HepG2 (cell line): ENCODE measurements around the gene MDM4. TPM values are rescaled to one million over a fixed set of nuclear protein-coding genes. Genes with fewer than 3 reads are reported as not detected.

Source experiments
- ATAC-seq: fragments of 200-7000 bp; cut with Tn5 transposase; 3 replicates; pipeline ENCODE4 v1.9.1; 2020; ENCODE audit warnings: mild to moderate bottlenecking, moderate library complexity
- BruUV-seq: library from RNA; stranded (reverse); fragments of 400-500 nt; replicated peaks from 2 replicates; lab custom pipeline; 2021; lab: Mats Ljungman, UMichigan
- CTCF ChIA-PET: fragments of 300-600 bp; formaldehyde crosslinking; extraction: SDS; loops from one replicate; lab custom pipeline; 2021; ENCODE audit warnings: low total read pairs, inconsistent platforms, low intra/inter-chr PET ratio; lab: Yijun Ruan, JAX
- POLR2A ChIA-PET: fragments of 350-600 bp; sonication (Branson Sonifier 250); formaldehyde crosslinking; loops from one replicate; lab custom pipeline; 2020; ENCODE audit warnings: antibody characterized with exemption, inconsistent platforms; lab: Yijun Ruan, JAX
- DNase-seq: peaks from one replicate; pipeline ENCODE4 v3.0.0-alpha.2; 2015; ENCODE audit warnings: low spot score
- FAIRE-seq: peaks from 3 replicates; lab custom pipeline; 2011; peaks lifted over from hg19 to GRCh38; lab: Jason Lieb, UNC
- H2AFZ ChIP-seq: one replicate; pipeline ENCODE4 v1.6.1; 2011; ENCODE audit warnings: low read length, inconsistent platforms
- H3K27ac ChIP-seq: fragments of 300-600 bp; 3 replicates; pipeline ENCODE4 v1.8.0; 2011; ENCODE audit warnings: mixed run types, mild to moderate bottlenecking, mixed read lengths, low read length, inconsistent platforms; ENCODE audit not compliant: insufficient read depth; ENCODE audit errors: extremely low read length
- H3K27me3 ChIP-seq, 2 experiments: fragments of 200-600 bp in 1 of 2; 2 replicates in 1 of 2; 3 replicates in 1 of 2; pipeline versions ENCODE4 v1.6.0 to v1.8.0; 2011; ENCODE audit warnings: low read length in 2 of 2, mild to moderate bottlenecking in 2 of 2, moderate library complexity in 2 of 2, inconsistent platforms in 1 of 2; ENCODE audit not compliant: insufficient read depth in 2 of 2, control insufficient read depth in 1 of 2
- H3K36me3 ChIP-seq, 2 experiments: fragments of 200-600 bp in 1 of 2; replicated peaks in 1 of 2; 2 replicates in 1 of 2; 3 replicates in 1 of 2; pipeline versions ENCODE4 v1.5.1 to v1.8.0; 2011; ENCODE audit warnings: low read length in 2 of 2, inconsistent platforms in 1 of 2; ENCODE audit not compliant: insufficient read depth in 2 of 2, control insufficient read depth in 1 of 2
- H3K4me1 ChIP-seq: 2 replicates; pipeline ENCODE4 v1.5.1; 2012; ENCODE audit warnings: low read length, inconsistent platforms; ENCODE audit not compliant: insufficient read depth
- H3K4me2 ChIP-seq: 2 replicates; pipeline ENCODE4 v1.6.0; 2011; ENCODE audit warnings: low read depth, low read length, inconsistent platforms
- H3K4me3 ChIP-seq, 3 experiments: fragments of 200-600 bp in 1 of 3; sonication (generic), shearing (Covaris generic) in 1 of 3; replicated peaks in 1 of 3; 2 replicates each; pipeline ENCODE4 v1.5.1; 2011 to 2016; ENCODE audit warnings: low read length in 3 of 3, inconsistent platforms in 2 of 3, low read depth in 2 of 3, mild to moderate bottlenecking in 2 of 3, control low read depth in 1 of 3, mixed read lengths in 1 of 3; ENCODE audit not compliant: insufficient read depth in 1 of 3
- H3K79me2 ChIP-seq: one replicate; pipeline ENCODE4 v1.6.1; 2011; ENCODE audit warnings: low read length, inconsistent platforms; ENCODE audit not compliant: insufficient read depth
- H3K9ac ChIP-seq: 2 replicates; pipeline ENCODE4 v1.6.0; 2011; ENCODE audit warnings: mild to moderate bottlenecking, low read depth, low read length, inconsistent platforms; ENCODE audit not compliant: insufficient read depth
- H3K9me3 ChIP-seq: 2 replicates; pipeline ENCODE4 v1.5.1; 2012; ENCODE audit warnings: mild to moderate bottlenecking, low read length
- H4K20me1 ChIP-seq: 2 replicates; pipeline ENCODE4 v1.6.0; 2011; ENCODE audit warnings: inconsistent platforms, mild to moderate bottlenecking, low read length, moderate library complexity; ENCODE audit not compliant: insufficient read depth
- KAT2B ChIP-seq: fragments of 150-350 bp; IDR thresholded peaks from 2 replicates; pipeline ENCODE4 v1.6.1; 2014; ENCODE audit warnings: low read depth, low read length, borderline replicate concordance
- MTA3 ChIP-seq: sonication (generic); formaldehyde crosslinking; IDR thresholded peaks from 2 replicates; pipeline ENCODE4 v1.4.0; 2020; ENCODE audit warnings: missing genetic modification reagents
- NFATC3 ChIP-seq: sonication (generic); formaldehyde crosslinking; IDR thresholded peaks from 2 replicates; pipeline ENCODE4 v1.5.1; 2020; ENCODE audit warnings: mild to moderate bottlenecking, missing genetic modification reagents
- NFKBIZ ChIP-seq: IDR thresholded peaks from 2 replicates; pipeline ENCODE4 v1.6.1; 2018; ENCODE audit warnings: missing genetic modification reagents, missing compliant biosample characterization
- TOE1 ChIP-seq: sonication (generic); formaldehyde crosslinking; IDR thresholded peaks from 2 replicates; pipeline ENCODE4 v1.4.0; 2020; ENCODE audit warnings: mild to moderate bottlenecking, missing genetic modification reagents
- ZNF709 ChIP-seq: sonication (generic); formaldehyde crosslinking; IDR thresholded peaks from 2 replicates; pipeline ENCODE4 v1.5.0; 2020; ENCODE audit warnings: mild to moderate bottlenecking, missing genetic modification reagents
- WGBS: methylation state at CpG from one replicate; pipeline ENCODE4 v1.1.6; 2017; ENCODE audit warnings: low lambda C conversion rate; 5-methylcytosine and 5-hydroxymethylcytosine counted together
- in situ Hi-C: cut with HindIII; loops from 2 replicates; pipeline ENCODE4 v1.10.0; 2017; ENCODE audit warnings: low pct_unique_long_range_greater_than_20kb; ENCODE audit not compliant: extremely low pct_ligation_motif_present
- intact Hi-C: fragments of 100-400 bp; cut with micrococcal nuclease; formaldehyde crosslinking; loops from one replicate; pipeline ENCODE4 v1.10.0; 2022; ENCODE audit not compliant: unreplicated experiment
- polyA plus RNA-seq, 8 experiments: library from polyadenylated mRNA; depleted of rRNA in 3 of 8; stranded (reverse) in 7 of 8; unstranded in 1 of 8; fragments of >200 nt; fragmentation: Illumina TruSeq in 4 of 8; extraction: Trizol in 4 of 8; gene quantifications; 2 replicates each; pipeline versions ENCODE4 v1.2.1 to v1.2.3, GENCODE V29; 2011 to 2016; ENCODE audit warnings: low read depth in 4 of 8, missing spikeins in 1 of 8, mixed read lengths in 1 of 8; ENCODE audit not compliant: insufficient read depth in 1 of 8
- total RNA-seq, 5 experiments: library from RNA; depleted of rRNA; stranded (reverse); fragments of >200 nt; fragmentation: Illumina TruSeq; extraction: Trizol; gene quantifications; 2 replicates each; pipeline ENCODE4 v1.2.3, GENCODE V29; 2016; ENCODE audit warnings: low read depth in 1 of 5
- TF ChIP-seq, protein P1 (sequence below): IDR thresholded peaks from 2 replicates; pipeline ENCODE4 v1.6.1; 2016
- TF ChIP-seq, protein P2 (sequence below): sonication (generic); formaldehyde crosslinking; IDR thresholded peaks from 2 replicates; pipeline ENCODE4 v1.4.0; 2020; ENCODE audit warnings: mild to moderate bottlenecking, missing genetic modification reagents
- TF ChIP-seq, protein P3 (sequence below): sonication (generic); formaldehyde crosslinking; IDR thresholded peaks from 2 replicates; pipeline ENCODE4 v1.9.0; 2022; ENCODE audit warnings: low read depth, missing genetic modification reagents
- TF ChIP-seq, protein P4 (sequence below): sonication (generic); formaldehyde crosslinking; IDR thresholded peaks from 2 replicates; pipeline ENCODE4 v1.5.1; 2020; ENCODE audit warnings: missing genetic modification reagents, mild to moderate bottlenecking, borderline replicate concordance
- TF ChIP-seq, protein P5 (sequence below): sonication (generic); formaldehyde crosslinking; IDR thresholded peaks from 2 replicates; pipeline ENCODE4 v1.5.0; 2020; ENCODE audit warnings: missing genetic modification reagents
- TF ChIP-seq, protein P6 (sequence below): sonication (generic); formaldehyde crosslinking; IDR thresholded peaks from 2 replicates; pipeline ENCODE4 v1.8.0; 2022; ENCODE audit warnings: mild to moderate bottlenecking, missing genetic modification reagents, borderline replicate concordance

MDM4 gene
- total and polyA plus RNA-seq, 2 of the 13 experiments (the other 11 are each of a cell fraction or from before 2014, with no cell fraction given): 14.9 to 19.0 TPM

DNA sequence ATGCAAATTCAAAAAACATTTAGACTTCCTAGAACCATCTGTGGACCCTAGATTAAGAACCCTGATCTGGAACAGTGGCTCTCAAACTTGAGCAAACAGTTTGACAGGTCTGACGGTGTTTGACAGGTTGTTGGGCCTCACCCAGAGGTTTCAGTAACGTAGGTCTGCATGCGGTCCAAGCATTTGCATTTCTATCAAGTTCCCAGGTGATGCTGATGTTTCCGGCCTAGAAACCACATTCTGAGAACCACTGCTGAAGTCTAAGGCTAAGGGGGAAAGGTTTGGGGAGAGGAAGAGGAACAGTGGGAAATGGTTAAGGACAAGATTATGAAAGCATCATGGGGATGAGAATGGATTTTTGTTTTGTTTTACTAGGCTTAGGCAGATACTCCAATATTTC lies 48.6 kb downstream of the MDM4 start:
- FAIRE-seq: no peak
- no peak for ATAC-seq
- BruUV-seq: no TSS peak
- Histone ChIP-seq H3K36me3 (no peaks in the 10 kb centered on the region), H3K4me1 (no peaks in the 10 kb centered on the region), H3K27ac (no peak overlapping the region), H3K9ac (no peak overlapping the region), H3K4me2 (no peak overlapping the region), H3K27me3 (no peaks in the 10 kb centered on the region), H3K9me3 (no peaks in the 10 kb centered on the region), H4K20me1 (no peaks in the 10 kb centered on the region), H3K4me3 (no peak overlapping the region), H3K79me2 (no peaks in the 10 kb centered on the region), H2AFZ (no peak overlapping the region)
- ChIA-PET POLR2A (no interaction called here), CTCF (interaction anchor here (2.3 to 2.4 kb wide), 2 partner anchors 199 to 242 kb away, joined by 27 to 41 read pairs; no protein-coding TSS in a partner anchor)
- intact Hi-C loops (no loop called here), in situ Hi-C loops (loop anchor here (5.0 to 10.0 kb wide), 2 partner anchors 197 to 240 kb away; no protein-coding TSS in a partner anchor)
- TF ChIP-seq KAT2B (no peak), ZNF709 (CRISPR knock-in tag) (no peak), TOE1 (no peak), NFATC3 (no peak), NFKBIZ (CRISPR knock-in tag) (no peak), MTA3 (CRISPR knock-in tag) (no peak)
- TF ChIP-seq, protein P1, sequence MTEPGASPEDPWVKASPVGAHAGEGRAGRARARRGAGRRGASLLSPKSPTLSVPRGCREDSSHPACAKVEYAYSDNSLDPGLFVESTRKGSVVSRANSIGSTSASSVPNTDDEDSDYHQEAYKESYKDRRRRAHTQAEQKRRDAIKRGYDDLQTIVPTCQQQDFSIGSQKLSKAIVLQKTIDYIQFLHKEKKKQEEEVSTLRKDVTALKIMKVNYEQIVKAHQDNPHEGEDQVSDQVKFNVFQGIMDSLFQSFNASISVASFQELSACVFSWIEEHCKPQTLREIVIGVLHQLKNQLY (CRISPR knock-in tag): no peak
- TF ChIP-seq, protein P2, sequence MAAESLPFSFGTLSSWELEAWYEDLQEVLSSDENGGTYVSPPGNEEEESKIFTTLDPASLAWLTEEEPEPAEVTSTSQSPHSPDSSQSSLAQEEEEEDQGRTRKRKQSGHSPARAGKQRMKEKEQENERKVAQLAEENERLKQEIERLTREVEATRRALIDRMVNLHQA (CRISPR knock-in tag): no peak
- TF ChIP-seq, protein P3, sequence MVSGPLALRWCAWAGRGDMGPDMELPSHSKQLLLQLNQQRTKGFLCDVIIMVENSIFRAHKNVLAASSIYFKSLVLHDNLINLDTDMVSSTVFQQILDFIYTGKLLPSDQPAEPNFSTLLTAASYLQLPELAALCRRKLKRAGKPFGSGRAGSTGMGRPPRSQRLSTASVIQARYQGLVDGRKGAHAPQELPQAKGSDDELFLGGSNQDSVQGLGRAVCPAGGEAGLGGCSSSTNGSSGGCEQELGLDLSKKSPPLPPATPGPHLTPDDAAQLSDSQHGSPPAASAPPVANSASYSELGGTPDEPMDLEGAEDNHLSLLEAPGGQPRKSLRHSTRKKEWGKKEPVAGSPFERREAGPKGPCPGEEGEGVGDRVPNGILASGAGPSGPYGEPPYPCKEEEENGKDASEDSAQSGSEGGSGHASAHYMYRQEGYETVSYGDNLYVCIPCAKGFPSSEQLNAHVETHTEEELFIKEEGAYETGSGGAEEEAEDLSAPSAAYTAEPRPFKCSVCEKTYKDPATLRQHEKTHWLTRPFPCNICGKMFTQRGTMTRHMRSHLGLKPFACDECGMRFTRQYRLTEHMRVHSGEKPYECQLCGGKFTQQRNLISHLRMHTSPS (CRISPR knock-in tag): no peak
- TF ChIP-seq, protein P4, sequence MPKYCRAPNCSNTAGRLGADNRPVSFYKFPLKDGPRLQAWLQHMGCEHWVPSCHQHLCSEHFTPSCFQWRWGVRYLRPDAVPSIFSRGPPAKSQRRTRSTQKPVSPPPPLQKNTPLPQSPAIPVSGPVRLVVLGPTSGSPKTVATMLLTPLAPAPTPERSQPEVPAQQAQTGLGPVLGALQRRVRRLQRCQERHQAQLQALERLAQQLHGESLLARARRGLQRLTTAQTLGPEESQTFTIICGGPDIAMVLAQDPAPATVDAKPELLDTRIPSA (CRISPR knock-in tag): no peak
- TF ChIP-seq, protein P5, sequence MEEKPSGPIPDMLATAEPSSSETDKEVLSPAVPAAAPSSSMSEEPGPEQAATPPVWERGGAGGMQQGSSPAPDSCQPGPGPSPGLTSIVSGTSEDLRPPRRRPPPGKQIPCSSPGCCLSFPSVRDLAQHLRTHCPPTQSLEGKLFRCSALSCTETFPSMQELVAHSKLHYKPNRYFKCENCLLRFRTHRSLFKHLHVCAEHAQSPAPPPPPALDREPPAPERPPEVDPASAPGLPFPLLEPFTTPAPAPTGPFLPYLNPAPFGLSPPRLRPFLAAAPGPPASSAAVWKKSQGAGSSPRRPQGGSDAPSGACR (CRISPR knock-in tag): no peak
- TF ChIP-seq, protein P6, sequence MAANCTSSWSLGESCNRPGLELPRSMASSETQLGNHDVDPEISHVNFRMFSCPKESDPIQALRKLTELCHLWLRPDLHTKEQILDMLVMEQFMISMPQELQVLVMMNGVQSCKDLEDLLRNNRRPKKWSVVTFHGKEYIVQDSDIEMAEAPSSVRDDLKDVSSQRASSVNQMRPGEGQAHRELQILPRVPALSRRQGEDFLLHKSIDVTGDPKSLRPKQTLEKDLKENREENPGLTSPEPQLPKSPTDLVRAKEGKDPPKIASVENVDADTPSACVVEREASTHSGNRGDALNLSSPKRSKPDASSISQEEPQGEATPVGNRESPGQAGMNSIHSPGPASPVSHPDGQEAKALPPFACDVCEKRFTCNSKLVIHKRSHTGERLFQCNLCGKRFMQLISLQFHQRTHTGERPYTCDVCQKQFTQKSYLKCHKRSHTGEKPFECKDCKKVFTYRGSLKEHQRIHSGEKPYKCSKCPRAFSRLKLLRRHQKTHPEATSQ (CRISPR knock-in tag): no peak
- 87% methylated on average over 4 of the region's 4 CpGs for WGBS
- DNase-seq: no peak
